HEK293T (cell line): ENCODE measurements around the gene KMT2C.

Experiments used
- ARNT ChIP-seq: fragments of 450-650 bp; IDR thresholded peaks from 2 replicates; pipeline ENCODE4 v1.6.1; 2017; ENCODE audit warnings: mild to moderate bottlenecking
- BHLHE40 ChIP-seq: fragments of 450-650 bp; IDR thresholded peaks from 2 replicates; pipeline ENCODE4 v1.6.1; 2016; ENCODE audit warnings: mild to moderate bottlenecking, moderate library complexity, borderline replicate concordance
- CTBP1 ChIP-seq: fragments of 450-650 bp; IDR thresholded peaks from 2 replicates; pipeline ENCODE4 v1.6.1; 2016; ENCODE audit warnings: borderline replicate concordance
- FOXA1 ChIP-seq: fragments of 450-650 bp; IDR thresholded peaks from 2 replicates; pipeline ENCODE4 v1.6.1; 2016; ENCODE audit warnings: mild to moderate bottlenecking
- FOXK2 ChIP-seq: fragments of 450-650 bp; IDR thresholded peaks from 2 replicates; pipeline ENCODE4 v1.6.1; 2016; ENCODE audit warnings: mild to moderate bottlenecking
- FOXM1 ChIP-seq: fragments of 450-650 bp; IDR thresholded peaks from 2 replicates; pipeline ENCODE4 v1.6.1; 2017; ENCODE audit warnings: mild to moderate bottlenecking, borderline replicate concordance
- L3MBTL2 ChIP-seq: fragments of 450-650 bp; conservative IDR thresholded peaks from 2 replicates; pipeline ENCODE4 v1.6.1; 2016; ENCODE audit warnings: mild to moderate bottlenecking
- LEF1 ChIP-seq: fragments of 450-650 bp; IDR thresholded peaks from 2 replicates; pipeline ENCODE4 v1.6.1; 2017; ENCODE audit warnings: mild to moderate bottlenecking, borderline replicate concordance
- NFRKB ChIP-seq: fragments of 450-650 bp; IDR thresholded peaks from 2 replicates; pipeline ENCODE4 v1.6.1; 2016; ENCODE audit warnings: mild to moderate bottlenecking, moderate library complexity
- PKNOX1 ChIP-seq: fragments of 450-650 bp; IDR thresholded peaks from 2 replicates; pipeline ENCODE4 v1.6.1; 2016
- SP1 ChIP-seq: fragments of 450-650 bp; IDR thresholded peaks from 2 replicates; pipeline ENCODE4 v1.6.1; 2017
- SUZ12 ChIP-seq: fragments of 450-650 bp; IDR thresholded peaks from 2 replicates; pipeline ENCODE4 v1.6.1; 2016; ENCODE audit warnings: mild to moderate bottlenecking
- TARDBP ChIP-seq: fragments of 450-650 bp; IDR thresholded peaks from 2 replicates; pipeline ENCODE4 v1.6.1; 2016

DNA sequence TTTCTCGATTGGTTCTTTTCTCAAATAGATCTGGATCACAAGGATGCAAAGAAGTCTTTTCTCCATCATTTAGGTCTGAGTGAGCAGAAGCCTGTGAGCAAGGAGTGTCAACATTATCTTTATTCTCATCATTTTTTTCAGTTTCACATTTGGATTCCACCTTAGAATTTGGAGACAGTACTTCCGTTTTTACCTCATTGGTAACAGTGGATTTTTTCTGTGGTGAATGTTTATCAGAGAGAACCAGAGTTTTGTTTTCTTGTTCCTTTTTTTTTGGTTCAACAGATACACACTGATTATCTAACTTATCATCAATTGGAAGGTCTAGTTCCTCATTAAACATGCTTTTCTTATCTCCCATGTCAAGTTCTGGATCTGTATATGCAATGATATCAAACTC, 259.0 kb downstream of the KMT2C start:
- TF ChIP-seq L3MBTL2 (no peak), FOXK2 (no peak), SP1 (no peak), SUZ12 (no peak), NFRKB (no peak), FOXM1 (no peak), PKNOX1 (no peak), ARNT (no peak), BHLHE40 (no peak), LEF1 (no peak), CTBP1 (no peak), TARDBP (no peak), FOXA1 (no peak)
